T-cell (primary cell): Measurements from ENCODE around the gene SLTM. TPM values are rescaled to one million over a fixed set of nuclear protein-coding genes. Genes with fewer than 3 reads are reported as not detected.

Experiments
- ATAC-seq, 4 experiments: fragments of 200-7000 bp in 3 of 4; fragments of 150-1000 bp in 1 of 4; cut with Tn5 transposase; replicated peaks in 1 of 4; 1 replicate in 3 of 4; 2 replicates in 1 of 4; pipeline ENCODE4 v1.10.0; 2021; ENCODE audit warnings: moderate library complexity in 3 of 4, mild to moderate bottlenecking in 2 of 4, moderate number of reproducible peaks in 1 of 4
- CTCF ChIA-PET, 2 donors: fragments of 300-600 bp; sonication (Branson Sonifier 250); formaldehyde crosslinking; loops; one replicate each; lab custom pipeline; 2022; ENCODE audit warnings: antibody characterized with exemption in 2 of 2; lab: Charles Lee
- POLR2A ChIA-PET, 2 donors: fragments of 300-600 bp; sonication (Branson Sonifier 250); formaldehyde crosslinking; loops; one replicate each; lab custom pipeline; 2022; ENCODE audit warnings: antibody characterized with exemption in 2 of 2; lab: Charles Lee
- DNase-seq, 35 experiments: peaks; one replicate each; pipeline versions ENCODE4 v3.0.0 to v3.0.0-alpha.2; 2013 to 2023
- H3K27ac ChIP-seq: one replicate; pipeline ENCODE4 v1.5.1; 2013; ENCODE audit warnings: low read length
- H3K27me3 ChIP-seq, 2 experiments: replicated peaks in 1 of 2; 1 replicate in 1 of 2; 2 replicates in 1 of 2; pipeline versions ENCODE4 v1.6.1 to v1.7.0; 2013; ENCODE audit warnings: low read length in 1 of 2, mixed read lengths in 1 of 2; ENCODE audit not compliant: control insufficient read depth in 2 of 2, insufficient read depth in 2 of 2; ENCODE audit errors: extremely low read depth in 1 of 2
- H3K36me3 ChIP-seq, 2 donors: 1 replicate in 1 of 2; 2 replicates in 1 of 2; pipeline versions ENCODE4 v1.6.1 to v1.7.0; 2013; ENCODE audit warnings: low read length in 1 of 2; ENCODE audit not compliant: control insufficient read depth in 2 of 2, insufficient read depth in 1 of 2; ENCODE audit errors: extremely low read depth in 1 of 2
- H3K4me1 ChIP-seq, 2 experiments: 1 replicate in 1 of 2; 2 replicates in 1 of 2; pipeline versions ENCODE4 v1.6.1 to v1.7.0; 2013; ENCODE audit warnings: low read length in 2 of 2, mixed read lengths in 1 of 2; ENCODE audit not compliant: insufficient read depth in 2 of 2, control insufficient read depth in 1 of 2; ENCODE audit errors: extremely low read depth in 1 of 2
- H3K4me3 ChIP-seq, 2 donors: 1 replicate in 1 of 2; 2 replicates in 1 of 2; pipeline versions ENCODE4 v1.5.1 to v1.7.0; 2013; ENCODE audit warnings: mild to moderate bottlenecking in 2 of 2, low read length in 1 of 2, moderate library complexity in 1 of 2; ENCODE audit not compliant: control insufficient read depth in 1 of 2; ENCODE audit errors: extremely low read depth in 1 of 2
- H3K9me3 ChIP-seq: 2 replicates; pipeline ENCODE4 v1.7.0; 2013
- H3K27ac Mint-ChIP-seq, 2 donors: one replicate each; pipeline ENCODE4 v1.8.0; 2020 to 2021; ENCODE audit warnings: mild to moderate bottlenecking in 2 of 2, mixed read lengths in 2 of 2
- H3K27me3 Mint-ChIP-seq, 2 donors: one replicate each; pipeline ENCODE4 v1.8.0; 2021 to 2022; ENCODE audit warnings: mixed read lengths in 2 of 2
- H3K36me3 Mint-ChIP-seq: one replicate; pipeline ENCODE4 v1.8.0; 2021; ENCODE audit warnings: mixed read lengths
- H3K4me1 Mint-ChIP-seq, 3 donors: one replicate each; pipeline ENCODE4 v1.8.0; 2020 to 2022; ENCODE audit warnings: mixed read lengths in 3 of 3, mild to moderate bottlenecking in 1 of 3
- H3K4me3 Mint-ChIP-seq, 3 donors: one replicate each; pipeline ENCODE4 v1.8.0; 2020 to 2022; ENCODE audit warnings: mild to moderate bottlenecking in 3 of 3, mixed read lengths in 3 of 3, moderate library complexity in 3 of 3
- H3K9me3 Mint-ChIP-seq, 3 donors: one replicate each; pipeline ENCODE4 v1.8.0; 2020 to 2022; ENCODE audit warnings: mixed read lengths in 3 of 3
- WGBS: methylation state at CpG from one replicate; pipeline ENCODE4 v1.1.5; 2013; ENCODE audit warnings: missing lambda C conversion rate; ENCODE audit not compliant: insufficient coverage; 5-methylcytosine and 5-hydroxymethylcytosine counted together
- total RNA-seq, 35 experiments: library from RNA in 6 of 35; stranded (reverse) in 6 of 35; fragments of 120-200 nt in 1 of 35; gene quantifications; one replicate each; pipeline versions ENCODE4 v1.2.1 to v1.2.4 and lab custom pipeline; 2013 to 2026

Gene SLTM
- total RNA-seq, 5 donors from 2014 or later (not counting 1 experiment from before 2014, with no cell fraction given), result 129 to 172 (median 140) TPM

DNA sequence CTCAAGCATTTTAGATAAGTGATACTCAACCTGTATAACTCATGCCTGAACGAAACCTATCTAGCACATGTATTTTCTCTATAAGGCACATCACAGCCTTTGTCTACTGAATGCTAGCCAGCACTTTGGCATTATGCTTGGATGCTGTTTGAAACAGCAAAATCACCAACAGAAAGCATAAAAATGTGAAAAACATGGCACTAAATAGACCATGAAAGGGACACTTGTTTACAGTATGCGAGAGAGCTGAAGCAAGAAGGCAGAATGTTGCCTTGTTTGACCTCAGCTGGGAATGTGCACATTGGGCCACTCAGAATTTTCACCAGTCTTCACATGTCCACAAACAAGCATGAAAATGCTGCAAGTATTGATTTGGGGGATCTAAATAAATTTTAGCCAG, 102.9 kb downstream of the SLTM start:
- no peak for DNase-seq
- Histone ChIP-seq H3K4me3 (no peak overlapping the region), H3K27me3 (no peaks in the 10 kb centered on the region), H3K36me3 (peaks cover 4 to 8% of the 10 kb centered on the region in 2 donors), H3K4me1 (no peaks in the 10 kb centered on the region), H3K9me3 (no peaks in the 10 kb centered on the region), H3K27ac (no peak overlapping the region)
- Mint-ChIP-seq H3K36me3 (peaks cover 40% of the 10 kb centered on the region), H3K4me1 (no peaks in the 10 kb centered on the region), H3K27me3 (no peaks in the 10 kb centered on the region), H3K4me3 (no peak overlapping the region), H3K27ac (no peak overlapping the region), H3K9me3 (no peaks in the 10 kb centered on the region)
- ChIA-PET CTCF (interaction anchor here in 1 of 2 donors (0.6 kb wide), 1 partner anchor 9 kb away, joined by 4 read pairs; no protein-coding TSS in a partner anchor), POLR2A (no interaction called here)
- no peak for ATAC-seq
- WGBS, result 100% methylated on average over 2 of the region's 2 CpGs

Other genes starting within 250 kb of the SLTM start
- gene ADAM10, start 184.0 kb downstream of the SLTM start, total RNA-seq, result 100 to 1,000 TPM in 4 of 5 donors, 10 to 100 TPM in 1; 99.5 to 146 (median 113) TPM
- 10 to 100 TPM; 11.7 to 17.9 (median 15.9) TPM for gene MINDY2, start 162.4 kb downstream of the SLTM start, total RNA-seq
- gene RNF111, start 54.0 kb upstream of the SLTM start, total RNA-seq, result 10 to 100 TPM; 45.8 to 57.3 (median 54.3) TPM
- gene CCNB2, start 171.5 kb upstream of the SLTM start, total RNA-seq, result 1 to 10 TPM in 3 of 5 donors, under 1 TPM in 2; 0.46 to 1.5 (median 1.1) TPM